BJ (cell line): ENCODE results near the gene PGS1. TPM values are rescaled to one million over a fixed set of nuclear protein-coding genes. Genes with fewer than 3 reads are reported as not detected.

Experiments
- CTCF ChIA-PET: fragments of 350-600 bp; formaldehyde crosslinking; extraction: SDS; loops from one replicate; lab custom pipeline; 2021; ENCODE audit warnings: antibody characterized with exemption, inconsistent platforms; lab: Yijun Ruan, JAX
- POLR2A ChIA-PET: fragments of 300-600 bp; sonication (Branson Sonifier 250); formaldehyde crosslinking; extraction: SDS; loops from one replicate; lab custom pipeline; 2021; ENCODE audit warnings: antibody characterized with exemption; lab: Charles Lee
- DNase-seq: peaks from one replicate; pipeline ENCODE4 v3.0.0-alpha.2; 2011; ENCODE audit warnings: low read depth
- H3K27me3 ChIP-seq: 2 replicates; pipeline ENCODE4 v1.6.0; 2011; ENCODE audit warnings: low read length; ENCODE audit not compliant: control insufficient read depth, insufficient read depth
- H3K36me3 ChIP-seq: 2 replicates; pipeline ENCODE4 v1.5.1; 2011; ENCODE audit warnings: low read length; ENCODE audit not compliant: control insufficient read depth, insufficient read depth
- H3K4me3 ChIP-seq: 2 replicates; pipeline ENCODE4 v1.5.1; 2011; ENCODE audit warnings: low read depth, mild to moderate bottlenecking, control low read depth, low read length
- CTCF ChIP-seq: IDR thresholded peaks from 2 replicates; pipeline ENCODE4 v1.5.1; 2011; ENCODE audit warnings: low read depth, mild to moderate bottlenecking, control low read depth, inconsistent platforms, low read length, moderate library complexity; ENCODE audit not compliant: insufficient read depth
- polyA plus RNA-seq: library from polyadenylated mRNA; depleted of rRNA; stranded (reverse); fragments of >200 nt; gene quantifications from 2 replicates; pipeline ENCODE4 v1.2.3, GENCODE V29; 2011

Gene PGS1
- polyA plus RNA-seq, 1 experiment: 37.7 TPM

- H3K36me3 ChIP-seq: peaks cover 17% of the 10 kb centered on the region
- no peak overlapping the region for H3K4me3 ChIP-seq
- no peak for TF ChIP-seq CTCF
- DNase-seq: no peak
- no peaks in the 10 kb centered on the region for H3K27me3 ChIP-seq
- ChIA-PET POLR2A (interaction anchor here (0.7 kb wide), 1 partner anchor 13 kb away, joined by 12 read pairs; no protein-coding TSS in a partner anchor), CTCF (interaction anchor here (0.6 to 2.4 kb wide), 4 partner anchors 11 to 1304 kb away, joined by 3 to 13 read pairs (median 8); no protein-coding TSS in a partner anchor)
These were observed 32.9 kb downstream of the PGS1 start for GRCh38 chr17:78411241-78411857.

- CTCF ChIA-PET: interaction anchor here (0.6 to 2.4 kb wide), 4 partner anchors 9 to 51 kb away, joined by 3 to 13 read pairs (median 8); no protein-coding TSS in a partner anchor
- TF ChIP-seq CTCF: peak; percentile 49
- H3K27me3 ChIP-seq: no peaks in the 10 kb centered on the region
- peaks cover 15% of the 10 kb centered on the region for H3K36me3 ChIP-seq
- POLR2A ChIA-PET: interaction anchor here (0.7 kb wide), 1 partner anchor 14 kb away, joined by 12 read pairs; no protein-coding TSS in a partner anchor
- no peak for DNase-seq
- no peak overlapping the region for H3K4me3 ChIP-seq
These were observed 34.0 kb downstream of the PGS1 start for GRCh38 chr17:78412403-78412802.

GRCh38 chr17:78414178-78415162 is 36.0 kb downstream of the PGS1 start:
- Histone ChIP-seq H3K27me3 (no peaks in the 10 kb centered on the region), H3K36me3 (peaks cover 16% of the 10 kb centered on the region), H3K4me3 (no peak overlapping the region)
- no peak for DNase-seq
- ChIA-PET POLR2A (no interaction called here), CTCF (no interaction called here)
- TF ChIP-seq CTCF: no peak

GRCh38 chr17:78415821-78416711 is 37.6 kb downstream of the PGS1 start:
- POLR2A ChIA-PET: no interaction called here
- no peak for TF ChIP-seq CTCF
- no peaks in the 10 kb centered on the region for H3K27me3 ChIP-seq
- CTCF ChIA-PET: interaction anchor here (0.7 to 12.4 kb wide), 9 partner anchors 9 to 165 kb away, joined by 3 to 273 read pairs (median 3); partner anchors contain the start of gene SOCS3
- no peak for DNase-seq
- H3K36me3 ChIP-seq: peaks cover 15% of the 10 kb centered on the region
- no peak overlapping the region for H3K4me3 ChIP-seq
